Skeletal muscle tissue (tissue), 4 donors: ENCODE data around the gene PLEKHA5. TPM values are rescaled to one million over a fixed set of nuclear protein-coding genes. Genes with fewer than 3 reads are reported as not detected.
"Not testable (repeated sequence)": the region's sequence is repeated elsewhere in the genome, so short reads cannot be mapped to it uniquely, and the experiment has no call there.

Experiments
- H3K27ac ChIP-seq: one replicate; pipeline ENCODE4 v1.7.0; 2013; ENCODE audit warnings: mild to moderate bottlenecking, low read depth, low read length, inconsistent platforms
- H3K27me3 ChIP-seq, 3 donors: one replicate each; pipeline ENCODE4 v1.7.0; 2013; ENCODE audit warnings: low read length in 3 of 3; ENCODE audit not compliant: control insufficient read depth in 3 of 3, insufficient read depth in 3 of 3
- H3K36me3 ChIP-seq, 3 donors: one replicate each; pipeline ENCODE4 v1.7.0; 2013; ENCODE audit warnings: low read length in 3 of 3; ENCODE audit not compliant: control insufficient read depth in 3 of 3, insufficient read depth in 3 of 3
- H3K4me1 ChIP-seq, 3 donors: one replicate each; pipeline ENCODE4 v1.7.0; 2013; ENCODE audit warnings: low read length in 3 of 3, mild to moderate bottlenecking in 3 of 3; ENCODE audit not compliant: control insufficient read depth in 3 of 3, insufficient read depth in 3 of 3
- H3K4me3 ChIP-seq, 3 donors: one replicate each; pipeline ENCODE4 v1.7.0; 2013; ENCODE audit warnings: low read length in 3 of 3
- H3K9ac ChIP-seq, 3 donors: one replicate each; pipeline ENCODE4 v1.7.0; 2013; ENCODE audit warnings: low read length in 3 of 3, mild to moderate bottlenecking in 3 of 3, moderate library complexity in 2 of 3, low read depth in 1 of 3
- H3K9me3 ChIP-seq, 3 donors: one replicate each; pipeline ENCODE4 v1.7.0; 2013; ENCODE audit warnings: low read length in 3 of 3; ENCODE audit not compliant: control insufficient read depth in 3 of 3
- total RNA-seq: library from RNA; depleted of rRNA; stranded (reverse); fragments of >200 nt; gene quantifications from one replicate; pipeline ENCODE4 v1.2.3, GENCODE V29; 2014
- donor health status: Osteomylitis.

Gene PLEKHA5
- total RNA-seq, 1 donor from 2014 or later: 25.1 TPM

- H3K4me3 ChIP-seq: no peak overlapping the region
- no peak overlapping the region for H3K9ac ChIP-seq
- H3K27me3 ChIP-seq: no peaks in the 10 kb centered on the region
- no peak overlapping the region for H3K27ac ChIP-seq
- H3K36me3 ChIP-seq: no peaks in the 10 kb centered on the region
- no peaks in the 10 kb centered on the region for H3K9me3 ChIP-seq
- H3K4me1 ChIP-seq: no peaks in the 10 kb centered on the region
Measured at GRCh38 chr12:19161216-19161615, 31.7 kb downstream of the PLEKHA5 start.

- Histone ChIP-seq H3K27me3 (no peaks in the 10 kb centered on the region), H3K9me3 (no peaks in the 10 kb centered on the region), H3K9ac (no peak overlapping the region), H3K4me1 (no peaks in the 10 kb centered on the region), H3K36me3 (no peaks in the 10 kb centered on the region), H3K4me3 (no peak overlapping the region), H3K27ac (no peak overlapping the region)
Measured at GRCh38 chr12:19165451-19165850, 35.9 kb downstream of the PLEKHA5 start.

GRCh38 chr12:19166387-19166786, 36.9 kb downstream of the PLEKHA5 start:
- no peaks in the 10 kb centered on the region for H3K4me1 ChIP-seq
- H3K36me3 ChIP-seq: no peaks in the 10 kb centered on the region
- H3K27me3 ChIP-seq: no peaks in the 10 kb centered on the region
- H3K9ac ChIP-seq: no peak overlapping the region
- no peak overlapping the region for H3K4me3 ChIP-seq
- H3K9me3 ChIP-seq: no peaks in the 10 kb centered on the region
- no peak overlapping the region for H3K27ac ChIP-seq

DNA sequence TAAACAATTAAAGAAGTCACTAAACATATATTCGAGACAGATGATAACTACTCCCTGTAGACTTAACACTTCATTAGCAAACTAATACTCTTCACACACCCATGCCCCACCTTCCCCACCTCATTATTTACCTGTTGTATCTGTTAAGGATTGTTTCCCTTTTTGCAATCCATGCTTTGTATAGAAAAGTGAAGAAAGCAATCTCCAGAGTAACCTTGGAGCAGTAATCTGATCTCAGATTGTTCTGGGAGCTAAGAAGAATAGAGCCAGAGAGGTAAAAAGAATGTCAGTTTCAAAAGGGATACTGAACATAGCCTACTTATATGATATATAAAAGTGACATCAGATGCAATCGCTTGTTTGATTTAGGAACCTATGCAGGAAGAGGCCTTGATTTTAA, 37.4 kb downstream of the PLEKHA5 start:
- no peak overlapping the region for H3K27ac ChIP-seq

GRCh38 chr12:19167708-19168107, 38.2 kb downstream of the PLEKHA5 start:
- no peak overlapping the region for H3K9ac ChIP-seq
- no peaks in the 10 kb centered on the region for H3K4me1 ChIP-seq
- H3K36me3 ChIP-seq: no peaks in the 10 kb centered on the region
- no peak overlapping the region for H3K27ac ChIP-seq
- H3K9me3 ChIP-seq: no peaks in the 10 kb centered on the region
- H3K4me3 ChIP-seq: no peak overlapping the region
- H3K27me3 ChIP-seq: no peaks in the 10 kb centered on the region

More for the DNA sequence above, 37.4 kb downstream of the PLEKHA5 start:
- Histone ChIP-seq H3K9me3 (no peaks in the 10 kb centered on the region), H3K9ac (no peak overlapping the region), H3K36me3 (no peaks in the 10 kb centered on the region), H3K27me3 (no peaks in the 10 kb centered on the region), H3K4me3 (no peak overlapping the region), H3K4me1 (no peaks in the 10 kb centered on the region)

- Histone ChIP-seq H3K36me3 (no peaks in the 10 kb centered on the region), H3K9ac (no peak overlapping the region), H3K4me1 (no peaks in the 10 kb centered on the region), H3K27ac (no peak overlapping the region), H3K9me3 (no peaks in the 10 kb centered on the region), H3K4me3 (no peak overlapping the region), H3K27me3 (no peaks in the 10 kb centered on the region)
Measured at GRCh38 chr12:19168644-19169043, 39.1 kb downstream of the PLEKHA5 start.

GRCh38 chr12:19169222-19169621, 39.7 kb downstream of the PLEKHA5 start:
- Histone ChIP-seq H3K27ac (no peak overlapping the region), H3K9ac (no peak overlapping the region), H3K36me3 (no peaks in the 10 kb centered on the region), H3K9me3 (no peaks in the 10 kb centered on the region), H3K4me1 (no peaks in the 10 kb centered on the region), H3K4me3 (no peak overlapping the region), H3K27me3 (no peaks in the 10 kb centered on the region)

GRCh38 chr12:19170286-19170685, 40.8 kb downstream of the PLEKHA5 start:
- not testable (repeated sequence) for H3K9ac ChIP-seq, H3K36me3 ChIP-seq, H3K4me1 ChIP-seq

GRCh38 chr12:19171731-19172130, 42.2 kb downstream of the PLEKHA5 start:
- no peaks in the 10 kb centered on the region for H3K36me3 ChIP-seq
- no peaks in the 10 kb centered on the region for H3K9me3 ChIP-seq
- no peaks in the 10 kb centered on the region for H3K4me1 ChIP-seq
- no peaks in the 10 kb centered on the region for H3K27me3 ChIP-seq
- no peak overlapping the region for H3K27ac ChIP-seq
- no peak overlapping the region for H3K4me3 ChIP-seq
- H3K9ac ChIP-seq: no peak overlapping the region

More at GRCh38 chr12:19170286-19170685, 40.8 kb downstream of the PLEKHA5 start:
- not testable (repeated sequence) for H3K27me3 ChIP-seq, H3K9me3 ChIP-seq, H3K4me3 ChIP-seq, H3K27ac ChIP-seq

GRCh38 chr12:19177754-19178153, 48.2 kb downstream of the PLEKHA5 start:
- H3K4me1 ChIP-seq: peaks cover 0 to 2% (median 0%) of the 10 kb centered on the region in 3 donors
- H3K9ac ChIP-seq: no peak overlapping the region
- no peak overlapping the region for H3K27ac ChIP-seq
- no peaks in the 10 kb centered on the region for H3K9me3 ChIP-seq
- H3K36me3 ChIP-seq: no peaks in the 10 kb centered on the region
- no peak overlapping the region for H3K4me3 ChIP-seq
- H3K27me3 ChIP-seq: no peaks in the 10 kb centered on the region

DNA sequence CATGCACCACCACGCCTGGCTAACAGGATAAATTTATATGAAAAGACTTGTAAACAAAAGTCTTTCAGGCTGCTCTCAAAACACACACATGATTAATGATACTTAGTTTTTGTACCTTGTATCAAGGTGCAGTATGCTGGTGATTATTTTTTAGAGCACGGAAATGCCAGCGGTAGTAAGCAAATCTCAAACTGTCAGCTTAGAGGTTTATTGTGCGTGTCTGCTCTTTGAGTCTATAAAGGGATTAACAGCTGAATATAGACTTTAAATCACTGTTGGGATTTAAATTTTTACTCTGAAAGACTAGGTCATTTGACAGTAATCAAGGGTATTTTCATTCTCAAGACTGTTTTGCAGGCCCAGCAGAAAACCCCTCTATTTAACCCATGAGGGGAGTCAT, 50.5 kb downstream of the PLEKHA5 start:
- peaks cover 0 to 2% (median 0%) of the 10 kb centered on the region in 3 donors for H3K4me1 ChIP-seq
- H3K9ac ChIP-seq: no peak overlapping the region
- no peaks in the 10 kb centered on the region for H3K36me3 ChIP-seq
- no peaks in the 10 kb centered on the region for H3K27me3 ChIP-seq
- no peaks in the 10 kb centered on the region for H3K9me3 ChIP-seq
- no peak overlapping the region for H3K27ac ChIP-seq
- H3K4me3 ChIP-seq: no peak overlapping the region
